NCI-H128 (cell line): ENCODE results near the gene NRP1.
"Not testable (repeated sequence)": the region's sequence is repeated elsewhere in the genome, so short reads cannot be mapped to it uniquely, and the experiment has no call there.

ENCODE experiments used
- DNase-seq: peaks from one replicate; lab custom pipeline; 2025; ENCODE audit not compliant: unreplicated experiment; lab: John Stamatoyannopoulos, UW

NRP1 gene

DNA sequence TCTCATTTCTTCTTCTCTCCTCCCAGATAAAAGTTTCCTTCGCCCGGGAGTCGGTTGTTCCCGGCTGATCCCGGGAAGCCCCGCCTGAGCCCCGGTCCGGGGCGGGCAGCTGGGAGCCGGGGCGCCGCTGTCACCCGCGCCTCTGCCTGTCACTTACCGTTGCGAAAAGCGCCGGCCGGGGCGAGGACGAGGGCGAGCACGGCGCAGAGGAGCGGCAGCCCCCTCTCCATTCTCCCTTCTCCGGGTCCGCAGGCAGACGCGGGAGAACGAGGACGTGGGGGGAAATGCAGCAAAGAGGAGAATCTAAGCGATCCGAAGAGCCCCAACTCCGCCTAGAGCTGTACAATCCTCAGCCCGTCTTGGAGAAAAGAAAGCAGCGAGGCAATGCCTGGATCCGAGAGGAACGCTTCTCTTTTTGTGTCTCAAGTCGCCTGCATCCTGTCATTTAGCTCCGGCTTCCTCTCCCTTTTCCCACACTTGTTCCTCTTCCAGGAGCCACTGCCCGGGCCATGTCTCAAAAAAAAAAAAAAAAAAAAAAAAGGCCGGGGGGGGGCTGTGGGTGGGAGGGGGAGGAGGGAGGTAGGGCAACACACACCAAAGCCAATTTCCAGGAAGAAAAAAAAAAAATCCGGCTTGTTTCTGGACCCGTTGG is at the start of gene NRP1:
Gene NRP1 (minus strand): TSS at position 515 of the 652 bp plus-strand sequence. CDS start 285 bp downstream, at position 230.
- DNase-seq, result no peak

DNA sequence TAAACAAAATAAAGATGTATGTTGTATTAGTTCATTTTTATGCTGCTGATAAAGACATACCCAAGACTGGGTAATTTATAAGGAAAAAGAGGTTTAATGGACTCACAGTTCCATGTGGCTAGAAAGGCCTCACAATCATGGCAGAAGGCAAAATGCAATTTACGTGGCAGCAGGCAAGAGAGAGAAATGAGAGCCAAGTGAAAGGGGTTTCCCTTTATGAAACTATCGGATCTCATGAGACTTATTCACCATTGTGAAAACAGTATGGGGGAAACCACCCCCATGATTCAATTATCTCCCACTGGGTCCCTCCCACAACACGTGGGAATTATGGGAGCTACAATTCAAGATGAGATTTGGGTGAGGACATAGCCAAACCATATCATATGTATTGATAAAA is 49.7 kb upstream of the NRP1 start:
- not testable (repeated sequence) for DNase-seq

DNA sequence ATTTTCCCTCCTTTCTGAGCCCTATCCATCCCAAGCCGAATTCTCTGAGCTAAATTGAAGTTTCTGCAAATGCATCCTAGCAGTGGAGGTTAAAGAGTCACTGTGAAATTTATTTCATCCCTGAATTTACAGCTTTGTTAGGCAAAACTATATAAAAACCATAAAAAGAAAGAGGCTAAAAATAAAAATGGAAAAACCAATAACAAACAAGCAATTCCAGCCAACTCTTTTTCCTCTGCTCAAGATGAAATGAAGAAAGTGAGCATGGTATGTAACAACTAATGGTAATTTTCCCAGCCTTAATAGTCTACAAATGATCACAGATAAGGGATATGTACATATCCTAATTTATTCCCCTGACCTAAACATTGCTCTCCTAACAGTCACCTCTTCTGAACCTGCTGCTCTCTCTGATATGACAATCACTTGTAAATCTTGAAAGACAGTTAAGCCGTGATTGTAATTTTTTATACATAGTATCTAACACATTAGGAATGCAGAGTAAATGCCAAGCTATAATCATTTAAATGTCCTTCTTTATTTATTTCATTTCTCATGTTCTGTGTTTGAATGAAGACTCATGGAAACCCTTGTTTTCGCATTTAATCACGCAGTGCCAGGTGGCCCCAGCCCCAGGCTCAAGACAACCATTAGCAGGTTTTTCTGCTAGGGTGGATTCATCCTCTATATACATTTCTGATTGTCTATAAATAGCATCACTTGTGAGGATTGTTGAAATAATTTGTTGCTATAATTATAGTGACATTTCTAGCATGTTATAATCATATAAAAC is 48.6 kb upstream of the NRP1 start:
- DNase-seq, result no peak

DNA sequence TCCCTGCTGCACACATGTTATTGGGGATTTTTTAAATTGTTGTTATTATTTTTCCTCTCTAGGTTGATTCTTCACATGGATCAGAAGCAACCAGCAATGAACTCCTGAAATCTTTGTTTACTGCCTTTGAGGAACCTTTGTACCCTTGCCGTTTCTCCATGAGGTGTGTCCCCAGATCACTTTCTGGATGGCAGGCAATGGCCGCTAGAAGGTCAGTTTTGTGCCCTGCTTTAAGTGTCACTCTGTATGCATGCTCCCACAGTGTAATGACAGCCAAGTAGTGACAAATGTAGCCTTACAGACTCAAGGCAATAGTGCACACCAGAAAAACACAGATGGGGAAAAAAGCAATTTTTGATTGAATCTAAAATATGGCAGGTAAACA is 47.7 kb upstream of the NRP1 start:
- no peak for DNase-seq

DNA sequence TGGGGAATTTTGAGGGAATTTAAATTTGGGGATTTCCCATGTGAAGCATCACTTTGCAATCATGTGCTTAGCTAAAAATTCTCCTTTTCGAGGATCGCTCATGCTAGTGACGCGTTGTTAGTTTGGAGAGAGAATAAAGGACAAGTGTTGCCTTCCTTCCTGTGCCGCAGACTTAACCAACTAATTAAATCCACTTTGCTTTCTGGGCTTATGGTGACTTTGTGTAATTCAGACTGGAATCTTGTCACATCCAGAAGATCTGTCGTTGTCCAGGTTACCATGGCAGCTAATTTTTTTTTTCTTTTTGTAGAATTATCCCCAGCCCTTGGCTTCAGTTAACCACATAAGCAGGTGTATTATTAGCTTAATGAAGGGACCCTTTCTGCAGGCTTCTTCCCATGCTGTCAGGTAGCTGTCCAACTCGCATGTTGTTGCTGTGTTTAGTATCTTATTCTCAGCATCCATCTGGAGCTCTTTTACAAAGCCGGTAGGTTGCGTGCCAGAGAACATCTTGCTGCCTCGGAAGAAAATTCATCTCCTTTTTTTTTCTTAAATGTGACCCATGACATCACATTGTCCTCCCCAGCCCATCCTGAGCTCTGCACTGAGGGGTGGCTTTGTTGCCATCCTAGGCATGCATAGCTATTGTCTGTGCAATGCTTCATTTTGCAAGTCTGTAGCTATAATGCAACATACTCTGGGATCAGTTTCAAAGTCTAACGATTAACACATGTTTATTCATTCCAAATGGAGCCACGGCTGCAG is 47.2 kb upstream of the NRP1 start:
- no peak for DNase-seq

DNA sequence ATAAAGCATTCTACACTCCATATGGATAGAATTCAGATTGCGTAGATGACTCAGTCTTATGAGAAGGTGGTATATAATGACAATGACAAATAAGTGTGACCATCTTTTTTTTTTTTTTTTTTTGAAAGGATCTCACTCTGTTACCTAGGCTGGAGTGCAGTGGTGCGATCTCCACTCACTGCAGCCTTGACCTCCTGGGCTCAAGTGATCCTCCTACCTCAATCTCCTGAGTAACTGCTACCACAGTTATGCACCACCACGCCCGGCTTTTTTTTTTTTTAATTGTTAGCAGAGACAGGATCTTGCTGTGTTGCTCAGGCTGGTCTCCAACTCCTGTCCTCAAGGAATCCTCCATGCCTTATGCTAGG is 43.2 kb upstream of the NRP1 start:
- no peak for DNase-seq

DNA sequence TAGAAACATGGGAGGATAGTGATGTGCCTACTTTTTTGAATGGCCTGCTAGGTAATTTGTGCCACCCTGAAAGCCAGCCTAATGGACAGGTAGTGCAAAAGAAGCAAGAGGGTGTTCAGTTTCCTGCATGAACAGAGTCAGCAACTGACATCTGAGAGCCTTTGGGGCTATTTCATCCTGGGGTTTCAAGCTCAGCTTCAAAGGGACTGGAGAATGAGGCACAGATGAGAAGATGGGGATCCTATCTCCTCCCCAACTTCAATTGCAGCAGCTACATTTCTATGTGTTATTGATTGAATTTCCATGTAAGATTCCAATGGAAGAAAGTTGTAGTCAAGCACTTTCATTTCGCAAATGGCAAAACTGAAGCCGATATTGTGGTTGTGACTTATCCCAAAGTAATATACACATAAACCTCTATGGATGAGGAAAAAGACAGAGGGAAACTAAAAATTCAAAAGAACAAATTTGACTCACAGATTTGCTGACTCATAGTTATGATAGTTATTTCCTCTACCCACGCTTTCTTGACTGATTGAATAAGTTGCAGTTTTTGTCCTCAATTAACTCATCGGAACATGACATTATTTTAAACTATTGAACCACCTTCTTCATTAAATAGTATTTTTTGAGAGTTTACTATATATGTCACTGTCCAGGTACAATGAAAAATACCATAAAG is 42.6 kb upstream of the NRP1 start:
- DNase-seq, result no peak

DNA sequence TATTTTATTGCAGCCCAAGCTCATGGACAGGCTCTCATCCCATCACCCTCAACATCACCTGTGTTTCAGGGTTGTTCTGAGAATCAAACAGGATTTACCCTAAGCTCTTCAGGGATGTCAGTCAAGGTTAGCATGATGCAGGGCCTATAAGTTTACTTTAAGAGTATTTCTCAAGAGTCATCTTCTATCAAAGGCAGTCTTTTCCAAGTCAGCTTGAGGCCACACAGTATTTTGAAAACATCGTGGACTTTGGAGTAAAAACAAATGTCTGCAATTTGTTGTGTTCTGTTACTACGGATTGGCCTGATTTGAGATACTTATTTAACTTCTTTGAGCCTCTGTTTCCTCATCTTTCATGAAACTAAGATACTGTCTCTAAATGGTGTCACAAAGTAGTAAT is 42.0 kb upstream of the NRP1 start:
- no peak for DNase-seq

DNA sequence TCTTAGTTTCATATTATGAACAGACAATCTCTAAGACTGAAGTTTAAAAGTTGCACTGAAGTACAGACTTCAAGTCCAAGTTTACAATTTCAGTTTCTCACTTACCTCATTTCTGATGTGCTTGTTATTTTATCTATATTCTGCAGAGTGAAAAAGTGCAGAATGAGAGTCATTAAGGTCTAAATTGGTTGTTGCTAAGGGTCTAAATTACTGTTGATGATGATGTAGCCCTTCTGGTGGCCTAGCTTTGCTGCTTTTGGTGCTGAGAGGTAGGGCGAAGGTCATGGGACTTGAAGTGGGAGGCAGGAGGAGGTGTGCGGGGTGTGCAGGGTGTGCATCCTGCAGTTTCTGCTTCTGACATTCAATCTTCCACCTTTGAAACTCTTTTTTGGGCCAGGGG is 38.8 kb upstream of the NRP1 start:
- DNase-seq, result no peak

DNA sequence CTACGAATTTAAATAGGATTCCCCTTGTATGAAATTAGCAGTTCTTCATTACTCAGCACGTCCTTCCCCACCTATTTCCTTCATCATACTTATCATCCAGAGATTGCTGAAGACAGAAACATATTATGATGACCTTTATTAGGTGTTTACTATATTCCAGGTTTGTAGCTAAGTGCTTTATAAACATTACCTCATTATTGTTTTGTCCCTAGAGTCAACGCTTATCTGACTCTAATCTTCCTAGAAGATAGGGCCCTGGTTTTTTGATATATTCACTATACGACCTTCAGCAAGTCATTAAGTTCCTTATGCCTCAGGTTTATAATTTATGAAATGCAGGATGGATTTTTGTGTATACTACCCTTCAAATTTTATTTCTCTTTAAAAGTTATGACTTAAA is 36.8 kb upstream of the NRP1 start:
- no peak for DNase-seq

DNA sequence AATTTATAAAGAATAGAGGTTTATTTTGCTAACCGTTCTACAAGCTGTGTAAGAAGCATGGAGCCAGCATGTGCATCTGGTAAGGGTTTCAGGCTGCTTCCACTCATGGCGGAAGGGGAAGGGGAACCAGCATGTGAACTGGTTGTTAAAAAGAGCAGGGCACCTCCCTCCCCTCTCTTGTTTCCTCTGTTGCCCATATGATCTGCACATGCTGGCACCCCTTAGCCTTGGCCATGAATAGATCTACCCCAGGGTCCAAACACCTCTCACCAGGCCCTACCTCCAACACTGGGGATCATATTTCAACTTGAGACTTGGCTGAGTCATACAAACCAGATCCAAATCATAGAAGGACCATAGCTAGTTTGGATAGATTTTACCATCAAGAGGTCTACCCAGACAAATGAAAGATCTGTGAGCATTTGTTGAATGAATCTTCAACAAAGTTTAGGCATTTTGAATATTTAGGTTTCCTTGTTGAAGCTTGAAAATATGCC is 36.0 kb upstream of the NRP1 start:
- DNase-seq, result no peak

DNA sequence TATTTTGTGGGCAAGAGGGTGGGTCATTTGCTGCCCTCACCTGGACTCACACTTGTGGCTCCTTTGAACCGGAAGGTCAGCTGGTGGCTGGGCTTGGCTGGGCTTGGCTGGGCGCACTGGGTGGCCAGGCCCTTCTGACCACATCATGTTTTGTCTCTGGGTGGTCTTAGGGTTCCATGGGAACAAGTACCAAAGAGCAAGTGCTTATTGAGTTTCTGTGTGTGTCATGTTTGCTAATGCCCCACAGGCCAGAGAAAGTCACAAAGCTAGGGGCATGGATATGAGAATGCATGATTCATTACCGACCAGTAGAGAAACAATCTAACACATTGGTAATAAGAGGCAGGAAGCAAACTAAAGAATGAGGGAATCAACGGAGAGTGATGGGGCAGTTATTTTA is 33.6 kb upstream of the NRP1 start:
- no peak for DNase-seq

DNA sequence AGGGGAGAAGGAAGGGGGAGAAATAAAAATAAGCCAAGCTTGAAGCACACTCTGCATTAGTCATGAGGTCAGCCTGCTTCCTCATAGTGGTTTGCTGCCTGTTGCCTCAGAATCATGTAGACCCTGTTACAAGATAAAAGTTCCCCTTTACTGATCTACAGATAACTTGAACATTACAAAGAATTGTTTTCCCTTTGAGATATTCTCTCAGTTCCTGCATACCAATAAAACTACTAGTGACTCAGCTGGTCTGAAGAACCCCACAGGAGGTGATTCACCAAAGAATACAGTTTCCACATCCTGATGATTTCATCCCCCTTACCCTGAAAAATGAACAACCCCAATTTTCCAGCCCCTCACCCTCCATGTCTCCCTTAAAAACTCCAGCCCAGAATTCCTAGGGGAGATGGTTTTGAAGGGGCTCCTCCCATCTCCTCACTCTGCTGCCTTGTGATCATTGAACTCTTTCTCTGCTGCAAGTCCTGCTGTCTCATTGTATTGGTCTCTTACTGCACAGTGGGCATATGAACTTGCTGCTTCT is 31.5 kb upstream of the NRP1 start:
- DNase-seq, result no peak

DNA sequence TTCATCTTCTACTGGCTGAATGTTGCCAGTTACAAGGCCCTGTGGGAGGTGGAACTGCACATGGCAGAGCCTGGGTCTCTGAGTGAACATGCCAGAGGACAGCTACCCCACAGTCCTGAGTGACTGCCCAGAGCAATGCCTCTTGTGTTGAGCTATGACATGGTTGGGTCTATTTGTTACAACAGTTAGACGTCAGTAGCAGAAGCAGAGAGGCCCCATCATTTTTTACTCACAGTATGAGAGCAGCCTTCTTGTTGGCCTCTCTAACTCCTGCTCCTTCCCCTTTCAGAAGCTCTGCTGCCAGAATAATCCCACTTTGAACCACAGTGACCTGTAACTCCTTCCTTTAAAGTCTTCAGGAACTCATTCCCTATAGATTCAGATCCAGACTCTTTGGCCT is 30.8 kb upstream of the NRP1 start:
- DNase-seq, result no peak

DNA sequence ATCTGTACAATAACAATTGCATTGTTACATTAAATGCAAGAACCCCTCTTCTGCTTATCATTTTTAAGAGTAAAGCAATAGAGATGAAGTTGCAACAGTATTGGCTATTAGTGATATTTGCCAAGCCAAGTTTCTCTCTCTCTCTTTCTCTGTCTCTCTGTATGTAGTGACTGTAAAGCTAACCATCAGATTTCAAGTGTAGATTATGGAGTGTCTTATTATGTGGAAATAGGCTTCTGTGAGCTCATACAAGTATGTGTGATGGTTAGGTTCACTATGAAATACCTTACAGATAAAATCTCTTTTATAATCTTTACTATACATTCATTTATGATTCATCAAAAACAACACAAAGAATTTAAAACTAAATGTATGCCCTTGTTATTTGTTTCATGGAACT is 28.6 kb upstream of the NRP1 start:
- DNase-seq, result no peak

DNA sequence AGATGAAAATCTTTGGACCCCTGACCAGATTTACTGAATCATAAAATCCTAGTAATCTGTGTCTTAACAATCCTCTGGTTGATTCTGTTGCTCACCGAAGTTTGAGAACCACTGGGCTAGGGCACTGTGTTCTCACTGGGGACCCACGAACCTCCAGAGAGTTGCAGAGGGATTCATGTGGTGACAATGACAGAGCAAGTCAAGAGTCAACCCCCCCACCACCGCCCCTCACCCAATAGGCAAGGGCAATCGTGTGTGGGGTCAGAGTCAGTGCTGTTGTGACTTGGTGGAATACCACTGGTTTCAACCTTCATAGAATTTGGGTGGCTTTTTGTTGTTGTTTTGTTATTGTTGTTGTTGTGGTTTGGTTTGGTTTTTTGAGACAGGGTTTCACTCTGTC is 23.5 kb upstream of the NRP1 start:
- no peak for DNase-seq

DNA sequence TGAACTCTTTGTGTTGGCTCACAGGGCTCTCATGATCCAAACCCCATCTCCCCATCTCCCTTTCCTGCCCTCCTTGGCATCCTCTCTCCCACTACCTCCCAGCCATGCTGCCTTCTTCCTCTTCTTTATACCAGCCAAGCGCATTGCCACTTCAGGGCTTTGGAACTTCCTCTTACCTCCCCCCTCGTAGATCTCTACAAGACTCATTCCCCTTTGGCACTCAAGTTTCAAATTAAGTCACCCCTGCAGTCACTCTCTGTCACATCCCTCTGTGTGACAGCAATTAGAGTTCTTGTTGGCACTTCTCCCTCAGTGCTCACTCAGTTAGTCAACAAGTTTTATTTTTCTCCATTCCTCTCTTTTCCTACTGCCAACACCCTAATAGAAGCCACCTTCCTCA is 20.8 kb upstream of the NRP1 start:
- DNase-seq, result no peak

DNA sequence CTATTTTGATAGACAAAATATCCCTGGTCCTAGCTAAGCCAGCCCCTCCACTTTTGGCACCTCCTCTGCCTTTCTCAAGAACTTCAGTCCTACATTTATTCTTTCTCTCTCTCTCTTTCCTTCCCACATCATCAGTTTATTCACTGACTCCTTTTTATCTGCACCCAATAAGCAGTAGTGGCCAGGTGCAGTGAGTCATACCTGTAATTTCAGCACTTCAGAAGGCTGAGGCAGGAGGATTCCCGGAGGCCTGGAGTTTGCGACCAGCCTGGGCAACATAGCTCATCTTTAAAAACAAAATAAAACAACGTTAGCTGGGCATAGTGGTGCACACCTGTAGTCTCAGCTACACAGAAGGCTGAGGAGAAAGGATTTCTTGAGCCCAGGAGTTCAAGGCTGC is 19.4 kb upstream of the NRP1 start:
- no peak for DNase-seq

DNA sequence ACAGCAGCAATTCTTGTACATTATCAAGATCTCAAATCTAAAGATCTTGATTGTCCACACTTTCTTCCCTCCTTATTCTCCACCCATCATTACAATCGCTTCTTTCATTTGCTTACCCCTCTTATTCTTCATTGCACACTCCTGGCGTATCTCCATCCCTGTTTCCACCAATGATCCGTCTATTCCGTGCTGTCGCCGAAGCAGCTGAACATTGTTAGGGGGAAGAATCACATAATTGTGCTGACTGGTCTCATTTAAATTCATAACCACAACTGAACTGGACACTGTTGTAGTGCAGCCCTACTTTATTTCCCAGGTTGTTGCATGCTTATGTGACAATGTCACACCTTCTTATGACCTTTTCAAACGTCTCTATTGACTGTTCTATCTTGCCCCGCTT is 18.9 kb upstream of the NRP1 start:
- no peak for DNase-seq

DNA sequence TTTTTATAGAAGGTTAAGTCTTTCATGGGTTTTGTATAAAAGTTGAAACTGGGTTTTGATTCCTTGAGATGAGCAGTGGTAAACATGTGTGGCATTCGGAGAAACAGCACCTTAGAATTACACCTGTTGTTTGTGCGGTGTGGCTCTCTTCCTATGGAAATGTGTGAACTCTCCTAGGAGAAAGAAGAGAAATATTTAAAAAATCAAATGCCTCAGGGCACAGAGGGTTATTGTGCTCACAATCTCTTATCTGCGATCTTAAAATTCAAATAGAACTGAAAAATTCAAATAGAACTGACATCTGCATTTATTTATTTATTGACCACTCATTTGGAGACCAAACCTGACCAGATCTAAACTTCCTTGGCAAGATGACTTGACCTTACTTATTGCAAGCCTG is 18.1 kb upstream of the NRP1 start:
- no peak for DNase-seq

DNA sequence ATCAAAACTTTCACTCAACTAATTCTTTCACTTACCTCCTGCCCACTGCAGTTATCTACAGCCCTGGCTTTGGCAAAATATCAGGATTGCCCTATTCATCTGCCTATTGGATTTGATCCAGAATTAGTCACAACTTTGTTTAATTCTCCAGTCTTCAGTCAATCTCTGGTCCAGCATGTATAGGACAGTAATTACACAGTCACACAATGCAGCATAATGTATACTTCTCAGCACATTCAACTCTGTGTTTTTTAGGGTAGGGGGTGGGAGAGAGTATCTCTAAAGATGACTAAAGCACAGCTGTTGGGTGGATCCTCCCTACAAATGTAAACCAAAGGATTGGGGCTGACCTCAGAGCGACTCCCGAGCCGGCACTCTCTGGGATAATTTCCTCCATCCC is 17.7 kb upstream of the NRP1 start:
- DNase-seq, result no peak
